Keratinocyte (primary cell): ENCODE results near the gene BMP15. TPM values are rescaled to one million over a fixed set of nuclear protein-coding genes. Genes with fewer than 3 reads are reported as not detected.

ENCODE experiments used
- DNase-seq: peaks from one replicate; pipeline ENCODE4 v3.0.0-alpha.2; 2011; ENCODE audit warnings: low read depth, missing footprints, low spot score
- FAIRE-seq: peaks from 2 replicates; lab custom pipeline; 2011; peaks lifted over from hg19 to GRCh38; lab: Jason Lieb, UNC
- H2AFZ ChIP-seq: 2 replicates; pipeline ENCODE4 v1.6.0; 2012; ENCODE audit warnings: low read length, control low read depth, inconsistent platforms; ENCODE audit not compliant: control insufficient read depth
- H3K27ac ChIP-seq: 2 replicates; pipeline ENCODE4 v1.5.1; 2011; ENCODE audit warnings: low read length; ENCODE audit not compliant: control insufficient read depth, insufficient read depth
- H3K27me3 ChIP-seq: 3 replicates; pipeline ENCODE4 v1.6.0; 2011; ENCODE audit warnings: low read length; ENCODE audit not compliant: control insufficient read depth, insufficient read depth; ENCODE audit errors: extremely low read depth
- H3K36me3 ChIP-seq, 2 experiments: 2 replicates in 1 of 2; 3 replicates in 1 of 2; pipeline ENCODE4 v1.5.1; 2011; ENCODE audit warnings: low read length in 2 of 2, mild to moderate bottlenecking in 1 of 2; ENCODE audit not compliant: control insufficient read depth in 2 of 2, insufficient read depth in 2 of 2; ENCODE audit errors: extremely low read depth in 1 of 2
- H3K4me1 ChIP-seq: 3 replicates; pipeline ENCODE4 v1.5.1; 2011; ENCODE audit warnings: low read length; ENCODE audit not compliant: control insufficient read depth, insufficient read depth; ENCODE audit errors: extremely low read depth
- H3K4me2 ChIP-seq: 3 replicates; pipeline ENCODE4 v1.6.0; 2011; ENCODE audit warnings: low read depth, low read length; ENCODE audit not compliant: control insufficient read depth, insufficient read depth; ENCODE audit errors: extremely low read depth
- H3K4me3 ChIP-seq, 3 experiments: fragments of 200-600 bp in 1 of 3; sonication (generic) in 1 of 3; 2 replicates in 2 of 3; 3 replicates in 1 of 3; pipeline ENCODE4 v1.5.1; 2011 to 2016; ENCODE audit warnings: low read length in 3 of 3, mild to moderate bottlenecking in 3 of 3, control low read depth in 2 of 3, inconsistent platforms in 1 of 3, low read depth in 1 of 3, mixed read lengths in 1 of 3, mixed run types in 1 of 3, moderate library complexity in 1 of 3; ENCODE audit not compliant: control insufficient read depth in 2 of 3, insufficient read depth in 2 of 3; ENCODE audit errors: extremely low read depth in 1 of 3
- H3K79me2 ChIP-seq: 2 replicates; pipeline ENCODE4 v1.6.0; 2012; ENCODE audit warnings: low read length; ENCODE audit not compliant: control insufficient read depth, insufficient read depth
- H3K9ac ChIP-seq: 3 replicates; pipeline ENCODE4 v1.6.0; 2011; ENCODE audit warnings: low read length; ENCODE audit not compliant: control insufficient read depth, insufficient read depth; ENCODE audit errors: extremely low read depth
- H3K9me1 ChIP-seq: 3 replicates; pipeline ENCODE4 v1.6.0; 2011; ENCODE audit warnings: low read length; ENCODE audit not compliant: control insufficient read depth, insufficient read depth; ENCODE audit errors: extremely low read depth
- H3K9me3 ChIP-seq: 2 replicates; pipeline ENCODE4 v1.5.1; 2012; ENCODE audit warnings: low read depth, low read length; ENCODE audit not compliant: control insufficient read depth
- H4K20me1 ChIP-seq: 3 replicates; pipeline ENCODE4 v1.6.0; 2011; ENCODE audit warnings: low read length; ENCODE audit not compliant: control insufficient read depth, insufficient read depth; ENCODE audit errors: extremely low read depth
- EZH2 ChIP-seq: IDR thresholded peaks from one replicate; pipeline ENCODE4 v1.6.1; 2012; ENCODE audit warnings: inconsistent platforms, mild to moderate bottlenecking, low read length, moderate library complexity
- dilution Hi-C: fragments of 300-500 bp; cut with MboI; formaldehyde crosslinking; loops from one replicate; pipeline ENCODE4 v1.7.0; 2020; ENCODE audit warnings: low sequenced_read_pairs; ENCODE audit not compliant: extremely low pct_ligation_motif_present
- polyA minus RNA-seq, 3 experiments: library from RNA; depleted of rRNA, polyadenylated mRNA; stranded (reverse); fragments of >200 nt; gene quantifications; 1 replicate in 1 of 3; 2 replicates in 1 of 3; 3 replicates in 1 of 3; pipeline ENCODE4 v1.2.3, GENCODE V29; 2011
- polyA plus RNA-seq, 5 experiments: library from polyadenylated mRNA; depleted of rRNA in 3 of 5; stranded (reverse) in 3 of 5; stranded (forward) in 1 of 5; unstranded in 1 of 5; fragments of >200 nt; gene quantifications; 1 replicate in 1 of 5; 2 replicates in 3 of 5; 3 replicates in 1 of 5; pipeline versions ENCODE4 v1.2.1 to v1.2.3, GENCODE V29; 2011 to 2012; ENCODE audit warnings: missing spikeins in 2 of 5, low read depth in 1 of 5, low replicate concordance in 1 of 5
- TF ChIP-seq, protein P1 (sequence below), 3 experiments: IDR thresholded peaks in 1 of 3; conservative IDR thresholded peaks in 1 of 3; optimal IDR thresholded peaks in 1 of 3; 2 replicates in 2 of 3; 3 replicates in 1 of 3; pipeline versions ENCODE3 to v1.5.1; 2011; ENCODE audit warnings: low read length in 3 of 3, mild to moderate bottlenecking in 3 of 3, moderate library complexity in 2 of 3, control low read depth in 1 of 3, inconsistent platforms in 1 of 3; ENCODE audit not compliant: insufficient read depth in 2 of 3; ENCODE audit errors: extremely low read depth in 1 of 3

BMP15 gene
- polyA plus RNA-seq, result not detected in 3 replicates
- not detected for polyA plus RNA-seq (2011; ENCODE audit: low read depth)
- not detected in 2 replicates for polyA plus RNA-seq (2011; cell fraction: cytosol; rRNA removed)
- not detected in 2 replicates for polyA plus RNA-seq (2011; cell fraction: nucleus; rRNA removed)
- polyA plus RNA-seq (2012; ENCODE audit: low replicate concordance), result not detected in 2 replicates
- not detected in 3 replicates for polyA minus RNA-seq
- polyA minus RNA-seq (2011; cell fraction: cytosol; rRNA and poly(A)+ RNA removed), result not detected
- polyA minus RNA-seq (2011; cell fraction: nucleus; rRNA and poly(A)+ RNA removed), result not detected in 2 replicates

GRCh38 chrX:50910685-50911176 is at the start of gene BMP15:
TSS of gene BMP15 (plus strand) at chrX:50910735. CDS start at chrX:50910784, 49 bp downstream.
- Histone ChIP-seq H3K27ac (no peak within 1 kb of the TSS), H4K20me1 (no peaks in the 10 kb centered on the region), H2AFZ (no peak within 1 kb of the TSS), H3K4me1 (no peaks in the 10 kb centered on the region), H3K36me3 (no peaks in the 10 kb centered on the region), H3K9ac (no peak within 1 kb of the TSS), H3K9me3 (no peaks in the 10 kb centered on the region), H3K79me2 (no peaks in the 10 kb centered on the region), H3K4me2 (no peak within 1 kb of the TSS), H3K9me1 (no peaks in the 10 kb centered on the region), H3K27me3 (no peaks in the 10 kb centered on the region), H3K4me3 (no peak within 1 kb of the TSS)
- dilution Hi-C loops, result no loop called here
- no peak for TF ChIP-seq EZH2
- TF ChIP-seq, protein P1, sequence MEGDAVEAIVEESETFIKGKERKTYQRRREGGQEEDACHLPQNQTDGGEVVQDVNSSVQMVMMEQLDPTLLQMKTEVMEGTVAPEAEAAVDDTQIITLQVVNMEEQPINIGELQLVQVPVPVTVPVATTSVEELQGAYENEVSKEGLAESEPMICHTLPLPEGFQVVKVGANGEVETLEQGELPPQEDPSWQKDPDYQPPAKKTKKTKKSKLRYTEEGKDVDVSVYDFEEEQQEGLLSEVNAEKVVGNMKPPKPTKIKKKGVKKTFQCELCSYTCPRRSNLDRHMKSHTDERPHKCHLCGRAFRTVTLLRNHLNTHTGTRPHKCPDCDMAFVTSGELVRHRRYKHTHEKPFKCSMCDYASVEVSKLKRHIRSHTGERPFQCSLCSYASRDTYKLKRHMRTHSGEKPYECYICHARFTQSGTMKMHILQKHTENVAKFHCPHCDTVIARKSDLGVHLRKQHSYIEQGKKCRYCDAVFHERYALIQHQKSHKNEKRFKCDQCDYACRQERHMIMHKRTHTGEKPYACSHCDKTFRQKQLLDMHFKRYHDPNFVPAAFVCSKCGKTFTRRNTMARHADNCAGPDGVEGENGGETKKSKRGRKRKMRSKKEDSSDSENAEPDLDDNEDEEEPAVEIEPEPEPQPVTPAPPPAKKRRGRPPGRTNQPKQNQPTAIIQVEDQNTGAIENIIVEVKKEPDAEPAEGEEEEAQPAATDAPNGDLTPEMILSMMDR (optimal IDR thresholded peaks at IDR 0.05 in 1 of 3, IDR thresholded peaks at IDR 0.05 in 1 of 3, conservative IDR thresholded peaks at IDR 0.05 in 1 of 3; ENCODE audit: extremely low read depth in 1 of 3, insufficient read depth in 2 of 3, low read length in 3 of 3), result no peak
- no peak for DNase-seq
- FAIRE-seq, result no peak

GRCh38 chrX:50863471-50863870 is 47.1 kb upstream of the BMP15 start:
- DNase-seq (no peak), FAIRE-seq (no peak)
- H4K20me1 ChIP-seq, result no peaks in the 10 kb centered on the region
- H3K4me3 ChIP-seq, result no peak overlapping the region
- no peaks in the 10 kb centered on the region for H3K9me1 ChIP-seq
- no peak overlapping the region for H3K27ac ChIP-seq
- no peaks in the 10 kb centered on the region for H3K79me2 ChIP-seq
- no peaks in the 10 kb centered on the region for H3K9me3 ChIP-seq
- no peaks in the 10 kb centered on the region for H3K36me3 ChIP-seq
- no peak overlapping the region for H3K4me2 ChIP-seq
- no peak overlapping the region for H2AFZ ChIP-seq
- no peak for TF ChIP-seq EZH2
- TF ChIP-seq, protein P1 (optimal IDR thresholded peaks at IDR 0.05 in 1 of 3, IDR thresholded peaks at IDR 0.05 in 1 of 3, conservative IDR thresholded peaks at IDR 0.05 in 1 of 3; ENCODE audit: extremely low read depth in 1 of 3, insufficient read depth in 2 of 3, low read length in 3 of 3), result no peak
- H3K4me1 ChIP-seq, result no peaks in the 10 kb centered on the region
- no peak overlapping the region for H3K9ac ChIP-seq
- H3K27me3 ChIP-seq, result no peaks in the 10 kb centered on the region
- dilution Hi-C loops, result no loop called here
